ENCODE results near the gene CAMK2B.
"Not testable (repeated sequence)": the region's sequence is repeated elsewhere in the genome, so short reads cannot be mapped to it uniquely, and the experiment has no call there.

The CAMK2B gene

DNA sequence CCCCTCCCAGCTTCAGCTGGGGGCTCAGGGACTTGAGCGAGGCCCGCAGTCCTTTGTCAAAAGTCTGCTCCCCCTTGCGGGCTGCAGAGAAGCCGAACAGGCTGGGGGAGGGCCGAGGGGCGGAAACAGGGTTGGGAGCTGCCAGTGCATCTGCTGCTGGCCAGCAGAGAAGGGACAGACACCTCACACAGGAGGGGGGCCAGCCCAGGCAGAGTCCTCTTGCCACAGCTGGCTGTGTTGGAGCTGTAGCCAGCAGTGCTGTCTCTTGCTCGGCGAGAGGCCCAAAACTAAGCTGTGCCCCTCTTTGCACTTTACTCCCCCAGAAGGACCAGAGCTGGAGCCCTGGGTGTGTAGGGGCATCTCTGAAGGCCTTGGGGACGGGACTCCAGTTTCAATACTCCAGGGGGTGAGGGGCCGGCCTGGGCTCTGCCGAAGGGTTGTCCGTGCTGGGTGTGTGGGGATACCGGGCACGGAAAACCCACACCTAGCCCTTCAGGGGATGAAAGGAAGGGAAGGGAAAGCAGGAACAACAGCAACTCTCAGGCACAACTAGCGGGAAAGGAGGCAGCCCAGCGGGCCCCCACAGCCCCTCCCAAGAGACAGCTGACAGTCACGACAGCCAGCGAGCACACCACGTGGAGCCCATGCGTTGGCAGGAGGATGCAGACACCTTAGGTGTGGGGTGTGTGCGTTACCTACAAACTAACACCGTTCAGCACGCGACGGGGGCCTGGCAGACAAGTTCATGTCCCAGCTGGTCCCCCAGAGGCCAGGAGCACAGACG, 106.8 kb downstream of the CAMK2B start:
- no peak for DNase-seq (ENCODE audit: low read depth in 2 of 2, low spot score in 1 of 2)

GRCh38 chr7:44217852-44218402, 107.5 kb downstream of the CAMK2B start:
- no peak for DNase-seq (ENCODE audit: low read depth in 2 of 2, low spot score in 1 of 2)

- no peak for DNase-seq (ENCODE audit: low read depth in 2 of 2, low spot score in 1 of 2)
Observed at GRCh38 chr7:44217223-44217714, 108.1 kb downstream of the CAMK2B start.

GRCh38 chr7:44216521-44217222, 108.7 kb downstream of the CAMK2B start:
- DNase-seq (ENCODE audit: low read depth in 2 of 2, low spot score in 1 of 2), result no peak

DNA sequence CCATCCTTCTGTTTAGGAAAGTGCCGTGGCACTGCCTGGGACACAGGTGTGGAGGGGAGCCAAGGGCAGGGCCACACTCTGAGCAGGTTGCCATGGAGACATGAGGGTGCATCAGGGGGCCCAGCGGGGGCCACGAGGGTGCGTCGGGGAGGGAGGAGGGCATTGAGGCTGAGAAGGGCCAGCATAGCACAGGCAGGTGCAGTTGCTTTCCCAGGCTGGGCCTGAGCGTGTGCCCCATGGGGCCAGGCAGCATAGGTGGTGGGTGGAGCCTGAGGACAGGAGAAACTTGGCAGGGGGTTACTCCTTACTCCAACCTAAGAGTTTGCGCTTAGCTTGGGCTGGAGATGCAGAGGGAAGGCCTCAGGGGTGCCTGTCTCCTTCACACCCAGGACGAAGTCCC, 109.4 kb downstream of the CAMK2B start:
- DNase-seq (ENCODE audit: low read depth in 2 of 2, low spot score in 1 of 2), result no peak

DNA sequence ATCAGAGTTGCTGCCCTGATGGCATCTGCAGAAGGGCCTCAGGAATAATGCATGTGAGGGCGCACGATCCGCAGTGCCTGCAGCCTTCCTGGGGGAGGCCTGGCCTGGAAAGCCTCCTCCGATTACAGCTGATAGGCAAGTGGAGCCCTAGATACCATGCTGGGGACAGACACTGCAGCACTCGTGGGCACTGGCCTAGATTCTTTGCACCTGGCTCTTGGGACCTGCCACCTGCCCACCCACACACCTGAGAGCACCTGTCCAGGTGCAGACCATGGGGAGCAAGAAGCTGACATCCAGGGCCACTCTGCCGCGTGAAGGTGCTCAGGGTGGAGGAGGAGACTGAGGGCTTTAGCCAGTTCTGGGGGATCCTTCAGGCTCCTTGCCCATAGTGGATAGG, 109.9 kb downstream of the CAMK2B start:
- no peak for DNase-seq (ENCODE audit: low read depth in 2 of 2, low spot score in 1 of 2)

- DNase-seq (ENCODE audit: low read depth in 2 of 2, low spot score in 1 of 2), result no peak
Observed at GRCh38 chr7:44213877-44214388, 111.5 kb downstream of the CAMK2B start.

- no peak for DNase-seq (ENCODE audit: low read depth in 2 of 2, low spot score in 1 of 2)
Observed at GRCh38 chr7:44213206-44213876, 112.1 kb downstream of the CAMK2B start.

- DNase-seq (ENCODE audit: low read depth in 2 of 2, low spot score in 1 of 2), result no peak
Observed at GRCh38 chr7:44212581-44213184, 112.7 kb downstream of the CAMK2B start.

DNA sequence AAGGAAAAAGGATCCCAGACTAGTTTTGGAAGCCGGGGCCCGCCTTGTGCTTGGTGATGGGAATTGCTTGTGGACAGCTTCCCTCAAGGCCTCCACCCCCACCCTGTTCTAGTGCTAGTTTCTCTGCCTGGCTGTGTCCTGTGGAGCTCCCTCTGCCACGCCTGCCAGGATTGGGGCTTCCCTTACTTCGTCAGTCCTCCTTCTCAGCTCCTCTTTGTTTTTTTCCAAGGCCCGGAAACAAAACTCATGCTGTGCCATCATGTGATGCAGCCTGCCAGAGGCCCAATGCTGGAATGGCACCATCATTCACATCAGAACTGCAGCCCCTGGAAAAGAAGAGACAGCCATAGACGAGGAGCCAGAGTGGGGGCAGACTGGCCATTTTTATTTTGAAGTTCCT, 113.4 kb downstream of the CAMK2B start:
- DNase-seq (ENCODE audit: low read depth in 2 of 2, low spot score in 1 of 2), result no peak

DNA sequence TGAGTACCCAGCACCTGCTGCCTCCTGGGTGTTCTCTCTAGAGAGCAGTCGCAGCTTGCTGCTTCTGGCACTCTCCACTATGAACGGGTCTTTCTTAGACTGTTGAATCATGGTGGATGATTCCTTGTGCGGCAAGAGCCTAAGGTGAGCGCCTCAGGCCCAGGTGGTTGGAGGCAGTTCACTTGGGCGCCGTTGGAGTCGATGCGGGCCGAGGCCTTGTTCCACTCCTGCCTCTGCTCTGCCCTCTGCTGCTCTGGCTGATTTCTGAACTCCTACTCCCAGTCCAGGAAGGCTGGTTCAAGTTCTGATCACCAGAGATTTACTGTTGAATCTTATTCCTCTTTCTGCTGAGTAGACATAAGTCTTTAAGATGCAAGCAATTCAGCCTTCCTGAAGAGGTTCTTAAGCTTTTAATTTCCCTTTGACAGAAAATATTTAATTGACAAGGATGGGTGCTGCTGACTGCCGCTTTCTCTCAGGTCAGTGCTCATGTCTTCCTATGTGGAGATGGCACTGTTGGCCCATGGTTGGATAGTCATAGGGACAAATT, 114.2 kb downstream of the CAMK2B start:
- no peak for DNase-seq (ENCODE audit: low read depth in 2 of 2, low spot score in 1 of 2)

DNA sequence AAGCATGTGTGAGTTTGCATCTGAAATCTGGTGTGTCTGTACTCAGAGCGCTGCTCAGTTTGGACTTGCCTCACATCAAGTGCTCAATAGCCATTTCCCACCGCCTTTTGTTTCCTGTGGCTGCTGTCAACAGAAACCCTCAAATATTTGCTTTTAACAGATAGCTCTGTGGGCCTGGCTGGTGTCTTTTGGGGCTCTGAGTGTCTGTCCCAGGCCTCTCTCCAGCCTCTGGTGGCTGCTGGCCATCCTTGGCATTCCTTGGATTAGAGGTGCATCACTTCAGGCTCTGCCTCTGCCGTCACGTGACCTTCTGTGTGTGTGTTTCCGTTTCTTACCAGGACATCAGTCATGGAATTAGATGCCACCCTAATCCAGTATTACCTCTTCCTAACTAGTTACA, 115.3 kb downstream of the CAMK2B start:
- DNase-seq (ENCODE audit: low read depth in 2 of 2, low spot score in 1 of 2), result no peak

DNA sequence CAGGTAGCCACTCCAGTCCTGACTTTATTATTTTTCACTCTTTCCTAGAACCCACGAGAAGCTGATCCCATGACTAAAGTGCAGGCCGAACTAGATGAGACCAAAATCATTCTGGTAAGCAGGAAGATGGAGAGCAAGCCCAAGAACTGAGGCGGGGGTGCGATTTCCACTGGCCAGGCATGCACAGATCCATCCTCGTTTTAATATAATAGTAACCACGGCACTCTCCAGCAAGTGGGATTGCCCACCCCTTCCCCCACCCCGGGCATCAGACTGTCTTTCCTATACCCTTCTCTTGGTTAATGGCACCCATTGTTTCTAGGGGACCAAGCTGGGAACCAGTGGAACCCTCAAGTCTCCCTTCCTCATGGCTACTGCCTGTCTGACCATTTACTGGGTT, 117.3 kb downstream of the CAMK2B start:
- DNase-seq (ENCODE audit: low read depth in 2 of 2, low spot score in 1 of 2), result no peak

DNA sequence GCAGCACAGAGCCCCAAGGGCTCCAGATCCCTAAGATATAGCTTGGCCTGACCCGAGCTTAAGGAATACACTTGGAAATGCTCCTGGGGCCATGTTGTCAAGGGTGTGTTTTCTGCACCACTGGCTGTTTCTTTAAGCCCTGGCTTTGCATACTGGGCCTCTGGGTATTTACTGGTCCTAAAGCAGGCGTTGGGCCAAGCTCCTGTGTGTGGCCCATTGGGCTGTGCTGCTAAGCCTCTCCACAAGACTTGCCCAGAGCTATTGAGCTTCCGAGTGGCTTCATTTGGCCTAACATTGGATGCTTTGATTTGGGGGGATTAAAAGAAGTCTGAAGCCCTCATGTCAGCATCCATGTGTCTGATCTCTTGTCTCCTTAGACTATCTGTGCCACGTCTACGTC, 119.4 kb downstream of the CAMK2B start:
- DNase-seq (ENCODE audit: low read depth in 2 of 2, low spot score in 1 of 2), result no peak

- DNase-seq (ENCODE audit: low read depth in 2 of 2, low spot score in 1 of 2), result no peak
Observed at GRCh38 chr7:44201813-44202212, 123.6 kb downstream of the CAMK2B start.

DNA sequence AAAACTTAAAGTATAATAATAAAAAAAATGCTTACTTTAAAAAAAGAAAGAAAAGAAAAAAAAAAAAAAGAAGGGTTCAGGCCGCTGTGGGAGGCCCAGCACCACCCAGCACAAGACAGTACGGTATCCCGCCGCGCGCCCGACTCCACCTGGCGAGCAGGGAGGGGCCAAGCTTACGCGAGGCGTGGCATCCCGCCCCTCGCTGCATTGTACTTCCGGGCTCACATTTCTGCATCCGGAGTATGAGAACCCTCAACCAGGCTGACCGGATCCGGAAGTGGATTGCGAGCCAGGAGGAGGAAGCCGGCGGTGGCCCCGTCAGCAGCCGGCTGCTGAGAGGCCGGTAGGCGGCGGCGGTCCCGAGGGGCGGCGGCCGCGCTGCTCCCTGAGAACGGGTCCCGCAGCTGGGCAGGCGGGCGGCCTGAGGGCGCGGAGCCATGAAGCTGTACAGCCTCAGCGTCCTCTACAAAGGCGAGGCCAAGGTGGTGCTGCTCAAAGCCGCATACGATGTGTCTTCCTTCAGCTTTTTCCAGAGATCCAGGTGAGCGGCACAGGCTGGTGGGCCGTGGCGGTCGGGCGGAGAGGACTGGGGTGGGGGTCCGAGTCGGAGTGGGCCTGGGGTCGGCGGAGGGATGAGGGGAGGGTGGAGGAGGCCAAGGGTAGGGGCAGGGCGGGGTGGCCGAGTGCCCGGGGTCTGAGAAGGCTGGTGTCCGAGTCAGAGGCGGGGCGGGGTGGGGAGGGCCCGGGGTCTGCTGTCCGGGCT, 124.5 kb downstream of the CAMK2B start, which contains the start of gene YKT6:
YKT6 (plus strand) TSS at position 280 of the 763 bp plus-strand sequence; CDS start at position 438, 158 bp downstream.
- peak; percentile 89 to 90 for DNase-seq (ENCODE audit: low read depth in 2 of 2, low spot score in 1 of 2)

DNA sequence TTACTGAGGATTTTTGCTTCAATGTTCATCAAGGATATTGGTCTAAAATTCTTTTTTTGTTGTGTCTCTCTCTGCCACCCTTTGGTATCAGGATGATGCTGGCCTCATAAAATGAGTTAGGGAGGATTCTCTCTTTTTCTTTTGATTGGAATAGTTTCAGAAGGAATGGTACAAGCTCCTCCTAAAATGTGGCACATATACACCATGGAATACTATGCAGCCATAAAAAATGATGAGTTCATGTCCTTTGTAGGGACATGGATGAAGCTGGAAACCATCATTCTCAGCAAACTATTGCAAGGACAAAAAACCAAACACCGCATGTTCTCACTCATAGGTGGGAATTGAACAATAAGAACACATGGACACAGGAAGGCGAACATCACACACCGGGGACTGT, 125.2 kb downstream of the CAMK2B start:
- not testable (repeated sequence) for DNase-seq (ENCODE audit: low read depth in 2 of 2, low spot score in 1 of 2)

GRCh38 chr7:44197474-44197873, 127.9 kb downstream of the CAMK2B start:
- DNase-seq (ENCODE audit: low read depth in 2 of 2, low spot score in 1 of 2), result no peak

GRCh38 chr7:44196450-44196872, 128.9 kb downstream of the CAMK2B start:
- no peak for DNase-seq (ENCODE audit: low read depth in 2 of 2, low spot score in 1 of 2)

DNA sequence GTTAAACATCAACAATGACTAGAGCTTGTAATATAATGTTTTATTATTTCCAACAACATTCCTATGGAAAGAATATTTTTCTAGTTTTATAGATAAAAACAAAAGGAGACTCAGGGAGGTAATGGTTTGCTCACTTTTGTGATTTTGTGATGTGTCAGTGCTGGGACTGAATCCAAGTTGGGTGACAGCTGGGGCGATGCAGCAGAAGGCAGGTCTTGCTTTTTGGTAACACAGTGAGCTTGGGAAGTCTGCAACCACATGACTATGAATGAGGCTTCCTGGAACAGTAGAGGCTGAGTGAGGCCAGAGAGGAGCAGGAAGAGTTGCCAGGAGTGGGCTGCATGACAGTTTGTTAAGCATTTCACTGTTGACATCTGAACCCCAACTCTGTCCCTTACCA, 129.5 kb downstream of the CAMK2B start:
- DNase-seq (ENCODE audit: low read depth in 2 of 2, low spot score in 1 of 2), result no peak

Measured in stimulated activated CD8-positive, alpha-beta memory T cell treated with anti-CD3 and anti-CD28 coated beads, Interleukin-4, amount 100 ng/mL, for 4 hours (primary cell).